ENCODE results near the gene RAB9B.
A peak's percentile ranks its signal among the peaks of the same experiment; 100 is the strongest.

RAB9B gene

GRCh38 chrX:103831803-103832544 is at the start of gene RAB9B:
TSS of gene RAB9B (minus strand) at chrX:103832257. CDS start at chrX:103825784, 6,473 bp downstream.
- peak within 1 kb of the TSS; percentile 55 for H3K27ac ChIP-seq
- no peak for TF ChIP-seq CTCF (conservative IDR thresholded peaks at IDR 0.05)
- peak; percentile 19; the same call in 1 of the 2 replicates for TF ChIP-seq ZFX (IDR thresholded peaks at IDR 0.05)

- H3K27ac ChIP-seq = no peak overlapping the region
- no peak for TF ChIP-seq CTCF (conservative IDR thresholded peaks at IDR 0.05)
- no peak for TF ChIP-seq ZFX (IDR thresholded peaks at IDR 0.05)
Measured at GRCh38 chrX:103879339-103879738, 47.3 kb upstream of the RAB9B start.

GRCh38 chrX:103878466-103879122 is 46.5 kb upstream of the RAB9B start:
- no peak overlapping the region for H3K27ac ChIP-seq
- no peak for TF ChIP-seq ZFX (IDR thresholded peaks at IDR 0.05)

- H3K27ac ChIP-seq = no peak overlapping the region
- TF ChIP-seq ZFX (IDR thresholded peaks at IDR 0.05) (no peak), CTCF (conservative IDR thresholded peaks at IDR 0.05) (no peak)
Measured at GRCh38 chrX:103877571-103877970, 45.5 kb upstream of the RAB9B start.

GRCh38 chrX:103864886-103865534 is 33.0 kb upstream of the RAB9B start:
- TF ChIP-seq CTCF (conservative IDR thresholded peaks at IDR 0.05) (no peak), ZFX (IDR thresholded peaks at IDR 0.05) (no peak)
- no peak overlapping the region for H3K27ac ChIP-seq

- no peak overlapping the region for H3K27ac ChIP-seq
- TF ChIP-seq ZFX (IDR thresholded peaks at IDR 0.05) = no peak
- TF ChIP-seq CTCF (conservative IDR thresholded peaks at IDR 0.05) = no peak
Measured at GRCh38 chrX:103864149-103864548, 32.1 kb upstream of the RAB9B start.

GRCh38 chrX:103861200-103861599 is 29.1 kb upstream of the RAB9B start:
- H3K27ac ChIP-seq = no peak overlapping the region
- TF ChIP-seq CTCF (conservative IDR thresholded peaks at IDR 0.05) (no peak), ZFX (IDR thresholded peaks at IDR 0.05) (no peak)
